Nephron (organoid): ENCODE results near the gene CC2D1B.

Experiments
- H3K27ac Mint-ChIP-seq, 3 experiments: 2 replicates each; pipeline ENCODE4 v1.8.0; 2020; ENCODE audit warnings: mixed read lengths in 3 of 3, mild to moderate bottlenecking in 2 of 3, moderate library complexity in 1 of 3
- H3K27me3 Mint-ChIP-seq: 2 replicates; pipeline ENCODE4 v1.8.0; 2021; ENCODE audit warnings: low read depth, mild to moderate bottlenecking, moderate library complexity, mixed read lengths
- H3K36me3 Mint-ChIP-seq: 2 replicates; pipeline ENCODE4 v1.8.0; 2020; ENCODE audit warnings: low read depth, mixed read lengths
- H3K4me1 Mint-ChIP-seq: 2 replicates; pipeline ENCODE4 v1.8.0; 2020; ENCODE audit warnings: mixed read lengths
- H3K4me3 Mint-ChIP-seq, 3 experiments: 2 replicates each; pipeline ENCODE4 v1.8.0; 2020; ENCODE audit warnings: mild to moderate bottlenecking in 3 of 3, mixed read lengths in 3 of 3, moderate library complexity in 2 of 3
- H3K9me3 Mint-ChIP-seq: 2 replicates; pipeline ENCODE4 v1.8.0; 2020; ENCODE audit warnings: mixed read lengths
- TF ChIP-seq, protein P1 (sequence below), 3 experiments: fragments of 200-600 bp; sonication (generic); IDR thresholded peaks; one replicate each; pipeline ENCODE4 v1.5.0; 2021; ENCODE audit warnings: antibody characterized with exemption in 3 of 3; ENCODE audit not compliant: unreplicated experiment in 3 of 3

Gene CC2D1B

DNA sequence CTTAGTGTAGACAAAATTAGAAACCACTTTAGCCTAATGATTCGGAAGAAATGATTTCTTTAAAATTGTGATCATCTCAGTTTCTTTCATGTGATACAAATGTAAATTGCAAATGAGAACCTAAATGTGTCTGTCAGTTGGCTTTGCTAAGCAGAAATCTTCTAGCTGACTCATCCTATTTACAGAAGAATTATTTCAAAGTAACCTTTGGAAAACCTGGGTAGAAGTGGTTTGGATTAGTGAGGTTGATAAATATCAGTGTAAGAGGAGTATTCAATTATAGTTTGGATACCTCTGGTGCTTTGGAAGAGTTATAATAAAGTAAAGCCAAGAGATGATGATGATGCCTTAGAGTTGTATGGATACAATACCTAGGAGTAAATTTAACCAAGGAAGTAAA, 37.4 kb downstream of the CC2D1B start:
- H3K9me3 Mint-ChIP-seq: no peaks in the 10 kb centered on the region

DNA sequence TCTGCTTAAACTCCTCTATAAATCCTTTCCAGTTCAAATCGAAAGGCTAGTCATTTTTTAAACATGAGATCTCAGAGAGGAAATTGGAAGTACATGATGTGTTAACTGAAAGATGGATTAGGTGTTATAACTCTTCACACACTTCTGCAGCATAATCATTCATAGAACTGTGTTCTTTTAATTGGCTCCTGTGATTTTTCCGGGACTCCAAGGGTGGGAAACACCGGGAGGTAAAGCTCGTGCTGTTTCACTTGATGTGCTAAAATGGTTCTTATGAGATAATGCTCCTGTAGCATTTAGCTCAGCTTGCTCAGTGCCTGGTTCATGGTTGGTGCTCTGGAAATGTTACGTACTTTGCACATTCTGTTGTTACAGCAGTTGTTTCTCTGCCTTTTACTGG, 40.2 kb downstream of the CC2D1B start:
- H3K27me3 Mint-ChIP-seq: no peaks in the 10 kb centered on the region
- no peak overlapping the region for H3K27ac Mint-ChIP-seq
- TF ChIP-seq, protein P1, sequence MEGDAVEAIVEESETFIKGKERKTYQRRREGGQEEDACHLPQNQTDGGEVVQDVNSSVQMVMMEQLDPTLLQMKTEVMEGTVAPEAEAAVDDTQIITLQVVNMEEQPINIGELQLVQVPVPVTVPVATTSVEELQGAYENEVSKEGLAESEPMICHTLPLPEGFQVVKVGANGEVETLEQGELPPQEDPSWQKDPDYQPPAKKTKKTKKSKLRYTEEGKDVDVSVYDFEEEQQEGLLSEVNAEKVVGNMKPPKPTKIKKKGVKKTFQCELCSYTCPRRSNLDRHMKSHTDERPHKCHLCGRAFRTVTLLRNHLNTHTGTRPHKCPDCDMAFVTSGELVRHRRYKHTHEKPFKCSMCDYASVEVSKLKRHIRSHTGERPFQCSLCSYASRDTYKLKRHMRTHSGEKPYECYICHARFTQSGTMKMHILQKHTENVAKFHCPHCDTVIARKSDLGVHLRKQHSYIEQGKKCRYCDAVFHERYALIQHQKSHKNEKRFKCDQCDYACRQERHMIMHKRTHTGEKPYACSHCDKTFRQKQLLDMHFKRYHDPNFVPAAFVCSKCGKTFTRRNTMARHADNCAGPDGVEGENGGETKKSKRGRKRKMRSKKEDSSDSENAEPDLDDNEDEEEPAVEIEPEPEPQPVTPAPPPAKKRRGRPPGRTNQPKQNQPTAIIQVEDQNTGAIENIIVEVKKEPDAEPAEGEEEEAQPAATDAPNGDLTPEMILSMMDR (IDR thresholded peaks at IDR 0.05; ENCODE audit: unreplicated experiment in 3 of 3): no peak
- no peak overlapping the region for H3K4me3 Mint-ChIP-seq
- H3K4me1 Mint-ChIP-seq: no peaks in the 10 kb centered on the region
- no peaks in the 10 kb centered on the region for H3K9me3 Mint-ChIP-seq
- peaks cover 27% of the 10 kb centered on the region for H3K36me3 Mint-ChIP-seq

More for the DNA sequence above, 37.4 kb downstream of the CC2D1B start:
- Mint-ChIP-seq H3K27ac (no peak overlapping the region), H3K27me3 (no peaks in the 10 kb centered on the region), H3K4me1 (no peaks in the 10 kb centered on the region), H3K4me3 (no peak overlapping the region), H3K36me3 (peaks cover 22% of the 10 kb centered on the region)
- TF ChIP-seq, protein P1 (IDR thresholded peaks at IDR 0.05; ENCODE audit: unreplicated experiment in 3 of 3): no peak

DNA sequence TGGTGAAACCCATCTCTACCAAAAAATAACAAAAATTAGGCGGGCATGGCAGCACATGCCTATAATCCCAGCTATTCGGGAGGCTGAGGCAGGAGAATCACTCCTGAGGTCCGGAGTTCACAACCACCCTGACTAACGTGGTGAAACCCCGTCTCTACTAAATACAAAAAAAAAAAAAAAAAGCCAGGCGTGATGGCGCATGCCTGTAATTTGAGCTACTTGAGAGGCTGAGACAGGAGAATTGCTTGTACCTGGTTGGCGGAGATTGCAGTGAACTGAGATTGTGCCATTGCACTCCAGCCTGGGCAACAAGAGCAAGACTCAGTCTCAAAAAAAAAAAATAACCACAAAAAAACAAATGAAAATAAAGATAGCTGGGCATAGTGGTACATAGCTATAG, 42.3 kb downstream of the CC2D1B start:
- TF ChIP-seq, protein P1 (IDR thresholded peaks at IDR 0.05; ENCODE audit: unreplicated experiment in 3 of 3): no peak
- Mint-ChIP-seq H3K4me1 (no peaks in the 10 kb centered on the region), H3K27ac (no peak overlapping the region), H3K9me3 (no peaks in the 10 kb centered on the region), H3K27me3 (no peaks in the 10 kb centered on the region), H3K36me3 (peaks cover 27% of the 10 kb centered on the region), H3K4me3 (no peak overlapping the region)

DNA sequence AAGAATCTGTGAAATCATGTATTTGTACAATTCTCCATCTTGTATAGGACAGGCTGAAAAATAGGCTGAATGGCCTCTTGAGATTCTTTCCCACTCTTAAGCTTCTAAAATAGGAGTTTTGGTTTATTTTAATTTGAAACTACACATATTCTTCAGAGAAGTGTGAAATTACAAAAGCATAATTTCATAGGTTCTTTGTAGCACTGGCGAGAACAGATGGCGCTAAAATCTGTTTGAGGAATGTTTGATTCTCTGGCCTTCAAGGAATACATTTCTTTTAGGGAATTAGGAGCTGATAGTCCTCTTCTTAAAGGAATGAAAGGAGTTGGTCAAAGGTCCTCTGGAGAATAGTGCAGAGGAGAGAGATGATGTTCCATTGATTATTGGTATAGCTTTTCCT, 44.9 kb downstream of the CC2D1B start:
- H3K27ac Mint-ChIP-seq: no peak overlapping the region
- H3K4me3 Mint-ChIP-seq: no peak overlapping the region
- H3K4me1 Mint-ChIP-seq: no peaks in the 10 kb centered on the region
- H3K27me3 Mint-ChIP-seq: no peaks in the 10 kb centered on the region
- H3K9me3 Mint-ChIP-seq: no peaks in the 10 kb centered on the region
- peaks cover 27% of the 10 kb centered on the region for H3K36me3 Mint-ChIP-seq
- TF ChIP-seq, protein P1 (IDR thresholded peaks at IDR 0.05; ENCODE audit: unreplicated experiment in 3 of 3): no peak

DNA sequence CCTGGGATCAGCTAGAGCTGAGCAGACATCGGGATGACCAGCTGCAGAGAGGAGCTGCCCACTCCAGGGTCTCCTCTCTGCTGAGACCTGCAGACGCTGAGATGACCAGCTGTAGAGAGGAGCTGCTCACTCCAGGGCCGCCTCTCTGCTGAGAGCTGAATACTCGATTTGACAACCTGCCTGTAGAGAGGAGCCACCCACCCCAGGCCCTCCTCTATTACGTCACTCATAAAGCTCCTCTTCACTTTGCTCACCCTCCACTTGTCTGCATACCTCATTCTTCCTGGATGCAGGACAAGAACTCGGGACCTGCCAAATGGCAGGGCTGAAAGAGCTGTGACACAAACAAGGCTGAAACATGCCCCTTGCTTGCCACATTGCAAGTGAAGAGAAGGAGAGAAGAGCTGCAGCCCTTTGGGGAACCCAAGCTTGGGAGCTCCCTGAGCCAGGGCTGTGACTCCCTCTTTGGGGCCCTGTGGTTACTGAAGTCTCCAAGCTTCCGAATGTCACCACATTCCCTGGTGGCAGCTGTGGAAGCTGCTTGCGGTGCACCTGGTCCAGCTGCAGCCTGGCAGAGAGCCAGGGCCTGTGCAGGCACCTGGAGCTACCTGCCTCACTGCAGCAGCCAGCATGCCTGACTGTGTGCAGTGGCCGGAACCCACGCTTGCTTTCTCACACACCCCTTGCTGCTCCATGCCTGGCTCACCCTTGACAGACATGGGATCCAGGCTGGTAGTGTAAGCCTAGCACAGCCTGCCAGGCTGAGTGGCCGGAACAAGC, 59.6 kb downstream of the CC2D1B start:
- Mint-ChIP-seq H3K4me3 (no peak overlapping the region), H3K9me3 (no peaks in the 10 kb centered on the region), H3K4me1 (no peaks in the 10 kb centered on the region), H3K36me3 (peaks cover 37% of the 10 kb centered on the region), H3K27ac (no peak overlapping the region), H3K27me3 (no peaks in the 10 kb centered on the region)
- TF ChIP-seq, protein P1 (IDR thresholded peaks at IDR 0.05; ENCODE audit: unreplicated experiment in 3 of 3): no peak
